ENCODE results near the gene MAGI2. TPM values are rescaled to one million over a fixed set of nuclear protein-coding genes. Genes with fewer than 3 reads are reported as not detected.
A peak's percentile ranks its signal among the peaks of the same experiment; 100 is the strongest.

Gene MAGI2
- total and polyA plus RNA-seq, 8 donors = 1.3 to 4.0 (median 2.0) TPM

GRCh38 chr7:78714356-78714755 lies 739.1 kb downstream of the MAGI2 start:
- no peak for DNase-seq
- no peaks in the 10 kb centered on the region for H3K27me3 ChIP-seq
- no peaks in the 10 kb centered on the region for H3K9me3 ChIP-seq
- no peak for ATAC-seq
- H3K36me3 ChIP-seq = no peaks in the 10 kb centered on the region
- H3K4me3 ChIP-seq = no peak overlapping the region
- no peak for FAIRE-seq
- 84 to 86% methylated on average over 4 of the region's 4 CpGs for WGBS, 2 donors
- TF ChIP-seq, protein P1, sequence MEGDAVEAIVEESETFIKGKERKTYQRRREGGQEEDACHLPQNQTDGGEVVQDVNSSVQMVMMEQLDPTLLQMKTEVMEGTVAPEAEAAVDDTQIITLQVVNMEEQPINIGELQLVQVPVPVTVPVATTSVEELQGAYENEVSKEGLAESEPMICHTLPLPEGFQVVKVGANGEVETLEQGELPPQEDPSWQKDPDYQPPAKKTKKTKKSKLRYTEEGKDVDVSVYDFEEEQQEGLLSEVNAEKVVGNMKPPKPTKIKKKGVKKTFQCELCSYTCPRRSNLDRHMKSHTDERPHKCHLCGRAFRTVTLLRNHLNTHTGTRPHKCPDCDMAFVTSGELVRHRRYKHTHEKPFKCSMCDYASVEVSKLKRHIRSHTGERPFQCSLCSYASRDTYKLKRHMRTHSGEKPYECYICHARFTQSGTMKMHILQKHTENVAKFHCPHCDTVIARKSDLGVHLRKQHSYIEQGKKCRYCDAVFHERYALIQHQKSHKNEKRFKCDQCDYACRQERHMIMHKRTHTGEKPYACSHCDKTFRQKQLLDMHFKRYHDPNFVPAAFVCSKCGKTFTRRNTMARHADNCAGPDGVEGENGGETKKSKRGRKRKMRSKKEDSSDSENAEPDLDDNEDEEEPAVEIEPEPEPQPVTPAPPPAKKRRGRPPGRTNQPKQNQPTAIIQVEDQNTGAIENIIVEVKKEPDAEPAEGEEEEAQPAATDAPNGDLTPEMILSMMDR (IDR thresholded peaks at IDR 0.05) = no peak
- intact Hi-C loops (cut with DNase I) = no loop called here
- no peak overlapping the region for H3K27ac ChIP-seq
- H3K4me1 ChIP-seq = no peaks in the 10 kb centered on the region

DNA sequence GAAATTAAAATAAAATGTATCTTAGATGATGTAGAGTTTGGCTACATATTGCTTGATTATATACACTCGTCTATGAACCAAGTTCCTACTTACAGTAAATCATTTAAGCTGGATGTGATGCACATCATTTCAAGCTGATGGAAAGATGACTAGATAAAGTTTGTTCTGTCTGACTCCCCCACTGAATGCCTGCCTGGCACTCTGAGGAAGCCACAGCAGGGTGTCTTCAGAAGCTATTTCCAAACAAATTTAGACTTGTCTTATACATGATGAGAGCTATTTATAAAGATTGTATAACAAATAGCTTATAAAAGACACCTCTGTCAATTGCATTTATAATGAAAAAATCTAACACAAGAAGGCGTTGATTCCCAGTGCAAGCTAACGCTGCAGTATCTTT lies 741.4 kb downstream of the MAGI2 start:
- Histone ChIP-seq H3K4me1 (no peaks in the 10 kb centered on the region), H3K9me3 (no peaks in the 10 kb centered on the region), H3K27ac (no peak overlapping the region), H3K4me3 (no peak overlapping the region), H3K36me3 (no peaks in the 10 kb centered on the region), H3K27me3 (no peaks in the 10 kb centered on the region)
- intact Hi-C loops (cut with DNase I) = no loop called here
- TF ChIP-seq, protein P1 (IDR thresholded peaks at IDR 0.05) = no peak
- FAIRE-seq (no peak), DNase-seq (no peak), ATAC-seq (no peak)
- 94 to 96% methylated on average over 3 of the region's 3 CpGs for WGBS, 2 donors

DNA sequence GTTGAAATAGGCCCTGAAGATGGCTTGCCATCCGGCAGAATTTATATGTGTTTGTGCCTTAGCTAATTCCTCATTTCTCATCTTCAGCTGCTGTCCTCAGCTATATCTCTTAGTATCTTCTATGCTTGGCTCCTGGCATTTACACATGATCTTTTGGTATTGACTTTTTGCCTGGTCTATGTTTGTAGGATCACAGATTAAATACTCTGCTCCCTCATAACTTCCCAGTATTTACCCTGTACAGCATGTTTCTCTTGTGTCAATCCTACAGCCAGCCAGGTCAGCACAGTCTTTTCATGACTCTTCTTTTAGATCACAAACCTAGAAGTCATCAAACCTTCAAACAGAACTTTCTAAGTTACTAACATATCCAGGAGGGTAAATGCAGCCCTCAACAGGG lies 743.8 kb downstream of the MAGI2 start:
- ATAC-seq (peak in 1 of 4 donors; percentile 25), DNase-seq (no peak), FAIRE-seq (no peak)
- WGBS, 2 donors = 87 to 89% methylated on average over 1 of the region's 1 CpG
- Histone ChIP-seq H3K36me3 (no peaks in the 10 kb centered on the region), H3K9me3 (no peaks in the 10 kb centered on the region), H3K4me1 (no peaks in the 10 kb centered on the region), H3K4me3 (no peak overlapping the region), H3K27me3 (no peaks in the 10 kb centered on the region), H3K27ac (no peak overlapping the region)
- TF ChIP-seq, protein P1 (IDR thresholded peaks at IDR 0.05) = no peak
- intact Hi-C loops (cut with DNase I) = no loop called here

DNA sequence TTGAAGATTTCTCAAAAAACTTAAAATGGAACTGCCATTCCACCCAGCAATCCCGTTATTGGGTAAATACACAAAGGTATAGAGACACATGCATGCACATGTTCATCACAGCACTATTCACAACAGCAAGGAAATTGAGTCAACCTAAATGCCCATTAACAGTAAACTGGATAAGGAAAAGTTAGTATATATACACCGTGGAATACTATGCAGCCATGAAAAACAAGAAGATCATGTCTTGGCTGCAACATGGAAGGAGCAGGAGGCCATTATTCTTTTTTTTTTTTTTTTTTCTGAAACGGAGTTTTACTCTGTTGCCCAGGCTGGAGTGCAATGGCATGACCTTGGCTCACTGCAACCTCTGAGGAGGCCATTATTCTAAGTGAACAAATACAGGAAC lies 749.0 kb downstream of the MAGI2 start:
- Histone ChIP-seq H3K27ac (no peak overlapping the region), H3K36me3 (no peaks in the 10 kb centered on the region), H3K4me1 (no peaks in the 10 kb centered on the region), H3K27me3 (no peaks in the 10 kb centered on the region), H3K9me3 (no peaks in the 10 kb centered on the region), H3K4me3 (no peak overlapping the region)
- ATAC-seq (no peak), FAIRE-seq (no peak), DNase-seq (no peak)
- TF ChIP-seq, protein P1 (IDR thresholded peaks at IDR 0.05) = no peak
- intact Hi-C loops (cut with DNase I) = no loop called here
- WGBS, 2 donors = 72 to 76% methylated on average over 3 of the region's 3 CpGs

GRCh38 chr7:78703391-78703790 lies 750.1 kb downstream of the MAGI2 start:
- TF ChIP-seq, protein P1 (IDR thresholded peaks at IDR 0.05) = no peak
- Histone ChIP-seq H3K4me1 (no peaks in the 10 kb centered on the region), H3K9me3 (no peaks in the 10 kb centered on the region), H3K4me3 (no peak overlapping the region), H3K27me3 (no peaks in the 10 kb centered on the region), H3K36me3 (no peaks in the 10 kb centered on the region), H3K27ac (no peak overlapping the region)
- 88 to 92% methylated on average over 2 of the region's 2 CpGs for WGBS, 2 donors
- FAIRE-seq = no peak
- DNase-seq = no peak
- no peak for ATAC-seq
- intact Hi-C loops (cut with DNase I) = no loop called here

Measured in pancreas (tissue), 10 donors.